Activated CD4-positive, alpha-beta memory T cell treated with anti-CD3 and anti-CD28 coated beads for 36 hours (primary cell): ENCODE data around the gene DNAJC28. TPM values are rescaled to one million over a fixed set of nuclear protein-coding genes. Genes with fewer than 3 reads are reported as not detected.
"Not testable (repeated sequence)": the region's sequence is repeated elsewhere in the genome, so short reads cannot be mapped to it uniquely, and the experiment has no call there.

ENCODE experiments used
- CTCF ChIA-PET: fragments of 350-600 bp; sonication (Branson Sonifier 250); formaldehyde crosslinking; loops from one replicate; lab custom pipeline; 2021; ENCODE audit warnings: antibody characterized with exemption, inconsistent platforms; lab: Charles Lee
- POLR2A ChIA-PET: fragments of 350-600 bp; sonication (Branson Sonifier 250); formaldehyde crosslinking; loops from one replicate; lab custom pipeline; 2021; ENCODE audit warnings: antibody characterized with exemption; lab: Charles Lee
- DNase-seq: peaks from one replicate; pipeline ENCODE4 v3.0.0-alpha.2; 2020
- H3K27ac Mint-ChIP-seq: one replicate; pipeline ENCODE4 v1.8.0; 2021; ENCODE audit warnings: mixed read lengths
- H3K27me3 Mint-ChIP-seq: one replicate; pipeline ENCODE4 v1.8.0; 2021; ENCODE audit warnings: mixed read lengths
- H3K36me3 Mint-ChIP-seq: one replicate; pipeline ENCODE4 v1.8.0; 2021; ENCODE audit warnings: mixed read lengths
- H3K4me1 Mint-ChIP-seq: one replicate; pipeline ENCODE4 v1.8.0; 2021; ENCODE audit warnings: low read depth, mixed read lengths
- H3K4me3 Mint-ChIP-seq: one replicate; pipeline ENCODE4 v1.8.0; 2021; ENCODE audit warnings: mild to moderate bottlenecking, mixed read lengths
- H3K9me3 Mint-ChIP-seq: one replicate; pipeline ENCODE4 v1.8.0; 2021; ENCODE audit warnings: mixed read lengths
- intact Hi-C: fragments of 100-400 bp; cut with micrococcal nuclease; formaldehyde crosslinking; loops from one replicate; pipeline ENCODE4 v1.15.1; 2023
- total RNA-seq, 2 experiments: library from RNA; stranded (reverse); gene quantifications; one replicate each; pipeline ENCODE4 v1.2.3, GENCODE V29; 2021

The DNAJC28 gene
- total RNA-seq, 2 experiments from 2014 or later: 0.67 to 0.75 TPM

GRCh38 chr21:33458861-33459260, 32.7 kb downstream of the DNAJC28 start:
- ChIA-PET CTCF (interaction anchor here (0.8 to 2.4 kb wide), 4 partner anchors 9 to 147 kb away, joined by 3 to 10 read pairs (median 4); no protein-coding TSS in a partner anchor), POLR2A (interaction anchor here (0.8 kb wide), 1 partner anchor 20 kb away, joined by 3 read pairs; no protein-coding TSS in a partner anchor)
- H3K27me3 Mint-ChIP-seq: no peaks in the 10 kb centered on the region
- intact Hi-C loops: no loop called here
- no peak overlapping the region for H3K4me3 Mint-ChIP-seq
- H3K4me1 Mint-ChIP-seq: no peaks in the 10 kb centered on the region
- peaks cover 3% of the 10 kb centered on the region for H3K36me3 Mint-ChIP-seq
- H3K9me3 Mint-ChIP-seq: no peaks in the 10 kb centered on the region
- no peak overlapping the region for H3K27ac Mint-ChIP-seq
- DNase-seq: no peak

- DNase-seq: no peak
- Mint-ChIP-seq H3K4me1 (no peaks in the 10 kb centered on the region), H3K9me3 (no peaks in the 10 kb centered on the region), H3K36me3 (peaks cover 6% of the 10 kb centered on the region), H3K27me3 (no peaks in the 10 kb centered on the region), H3K27ac (no peak overlapping the region), H3K4me3 (no peak overlapping the region)
- POLR2A ChIA-PET: no interaction called here
- CTCF ChIA-PET: interaction anchor here (1.3 to 1.9 kb wide), 2 partner anchors 10 to 259 kb away, joined by 4 to 7 read pairs; no protein-coding TSS in a partner anchor
- intact Hi-C loops: no loop called here
These were observed 35.6 kb downstream of the DNAJC28 start for GRCh38 chr21:33455686-33456446.

- ChIA-PET POLR2A (no interaction called here), CTCF (interaction anchor here (1.2 kb wide), 1 partner anchor 154 kb away, joined by 3 read pairs; no protein-coding TSS in a partner anchor)
- peaks cover 5% of the 10 kb centered on the region for H3K36me3 Mint-ChIP-seq
- H3K4me1 Mint-ChIP-seq: no peaks in the 10 kb centered on the region
- no peak for DNase-seq
- H3K9me3 Mint-ChIP-seq: no peaks in the 10 kb centered on the region
- no peak overlapping the region for H3K27ac Mint-ChIP-seq
- no peak overlapping the region for H3K4me3 Mint-ChIP-seq
- intact Hi-C loops: no loop called here
- H3K27me3 Mint-ChIP-seq: no peaks in the 10 kb centered on the region
These were observed 39.2 kb downstream of the DNAJC28 start for GRCh38 chr21:33452362-33452761.

GRCh38 chr21:33451634-33452071, 39.9 kb downstream of the DNAJC28 start:
- intact Hi-C loops: no loop called here
- POLR2A ChIA-PET: no interaction called here
- H3K9me3 Mint-ChIP-seq: no peaks in the 10 kb centered on the region
- CTCF ChIA-PET: interaction anchor here (0.8 to 1.2 kb wide), 2 partner anchors 154 to 255 kb away, joined by 3 read pairs; no protein-coding TSS in a partner anchor
- no peaks in the 10 kb centered on the region for H3K4me1 Mint-ChIP-seq
- H3K4me3 Mint-ChIP-seq: no peak overlapping the region
- H3K36me3 Mint-ChIP-seq: peaks cover 5% of the 10 kb centered on the region
- no peak for DNase-seq
- no peaks in the 10 kb centered on the region for H3K27me3 Mint-ChIP-seq
- H3K27ac Mint-ChIP-seq: no peak overlapping the region

- POLR2A ChIA-PET: no interaction called here
- Mint-ChIP-seq H3K4me3 (no peak overlapping the region), H3K27ac (no peak overlapping the region), H3K9me3 (no peaks in the 10 kb centered on the region), H3K4me1 (peaks cover 3% of the 10 kb centered on the region), H3K27me3 (no peaks in the 10 kb centered on the region), H3K36me3 (peaks cover 3% of the 10 kb centered on the region)
- CTCF ChIA-PET: interaction anchor here (0.7 to 1.3 kb wide), 3 partner anchors 242 to 253 kb away, joined by 3 to 9 read pairs (median 5); no protein-coding TSS in a partner anchor
- intact Hi-C loops: no loop called here
- no peak for DNase-seq
These were observed 41.9 kb downstream of the DNAJC28 start for GRCh38 chr21:33449616-33450015.

- DNase-seq, intact Hi-C loops, H3K9me3 Mint-ChIP-seq, H3K4me3 Mint-ChIP-seq, POLR2A ChIA-PET, H3K36me3 Mint-ChIP-seq, H3K4me1 Mint-ChIP-seq, H3K27me3 Mint-ChIP-seq, H3K27ac Mint-ChIP-seq: not testable (repeated sequence)
- CTCF ChIA-PET: interaction anchor here (0.7 to 6.6 kb wide), 8 partner anchors 8 to 319 kb away, joined by 3 to 72 read pairs (median 8); partner anchors contain the start of gene IFNAR1
These were observed 44.9 kb downstream of the DNAJC28 start for GRCh38 chr21:33446620-33447019.

- CTCF ChIA-PET: interaction anchor here (0.6 to 6.6 kb wide), 43 partner anchors 9 to 687 kb away, joined by 3 to 72 read pairs (median 5); partner anchors contain the start of genes IFNAR1, IL10RB and TMEM50B
- intact Hi-C loops: loop anchor here (2.0 kb wide), 1 partner anchor 62 kb away; no protein-coding TSS in a partner anchor
These were observed 47.0 kb downstream of the DNAJC28 start for GRCh38 chr21:33444499-33444898.

GRCh38 chr21:33443194-33443593, 48.3 kb downstream of the DNAJC28 start:
- no peaks in the 10 kb centered on the region for H3K9me3 Mint-ChIP-seq

More at GRCh38 chr21:33444499-33444898, 47.0 kb downstream of the DNAJC28 start:
- Mint-ChIP-seq H3K27ac (no peak overlapping the region), H3K9me3 (no peaks in the 10 kb centered on the region), H3K36me3 (peaks cover 2% of the 10 kb centered on the region), H3K4me3 (no peak overlapping the region), H3K27me3 (no peaks in the 10 kb centered on the region), H3K4me1 (peaks cover 3% of the 10 kb centered on the region)
- DNase-seq: no peak
- POLR2A ChIA-PET: interaction anchor here (1.0 kb wide), 1 partner anchor 10 kb away, joined by 4 read pairs; no protein-coding TSS in a partner anchor

GRCh38 chr21:33441489-33442477, 49.7 kb downstream of the DNAJC28 start:
- H3K27me3 Mint-ChIP-seq: no peaks in the 10 kb centered on the region
- no peak overlapping the region for H3K4me3 Mint-ChIP-seq
- H3K4me1 Mint-ChIP-seq: peaks cover 3% of the 10 kb centered on the region
- ChIA-PET CTCF (interaction anchor here (0.8 to 6.6 kb wide), 4 partner anchors 81 to 520 kb away, joined by 3 to 72 read pairs (median 11); no protein-coding TSS in a partner anchor), POLR2A (no interaction called here)
- peaks cover 11% of the 10 kb centered on the region for H3K36me3 Mint-ChIP-seq
- no peak for DNase-seq
- H3K27ac Mint-ChIP-seq: no peak overlapping the region
- H3K9me3 Mint-ChIP-seq: no peaks in the 10 kb centered on the region
- intact Hi-C loops: no loop called here

More at GRCh38 chr21:33443194-33443593, 48.3 kb downstream of the DNAJC28 start:
- CTCF ChIA-PET: interaction anchor here (6.6 kb wide), 1 partner anchor 82 kb away, joined by 72 read pairs; no protein-coding TSS in a partner anchor
- intact Hi-C loops: no loop called here
- H3K27me3 Mint-ChIP-seq: no peaks in the 10 kb centered on the region
- H3K36me3 Mint-ChIP-seq: peaks cover 6% of the 10 kb centered on the region
- no peak overlapping the region for H3K4me3 Mint-ChIP-seq
- no peak overlapping the region for H3K27ac Mint-ChIP-seq
- POLR2A ChIA-PET: no interaction called here
- DNase-seq: no peak
- peaks cover 3% of the 10 kb centered on the region for H3K4me1 Mint-ChIP-seq
